SK-N-SH treated with all-trans-retinoic acid at 6 μM for 48 hours (cell line): ENCODE measurements around the gene GPHN.

Experiments used
- ARNTL ChIP-seq: fragments of 450-650 bp; formaldehyde crosslinking; IDR thresholded peaks from 2 replicates; pipeline ENCODE4 v1.5.0; 2020; ENCODE audit warnings: low read depth, mild to moderate bottlenecking, moderate library complexity, borderline replicate concordance
- BACH2 ChIP-seq: fragments of 250-450 bp; sonication (Bioruptor Pico); IDR thresholded peaks from 2 replicates; pipeline ENCODE4 v1.9.0; 2021; ENCODE audit warnings: mild to moderate bottlenecking, borderline replicate concordance
- CSRNP3 ChIP-seq: fragments of 250-450 bp; sonication (Bioruptor Pico); IDR thresholded peaks from 2 replicates; pipeline ENCODE4 v1.5.1; 2021; ENCODE audit warnings: mild to moderate bottlenecking, moderate library complexity
- ESRRG ChIP-seq: fragments of 250-450 bp; sonication (Bioruptor Pico); IDR thresholded peaks from 2 replicates; pipeline ENCODE4 v1.6.1; 2021; ENCODE audit warnings: mild to moderate bottlenecking
- ISL1 ChIP-seq: fragments of 250-450 bp; sonication (Bioruptor Pico); IDR thresholded peaks from 2 replicates; pipeline ENCODE4 v2.1.2; 2022; ENCODE audit warnings: mild to moderate bottlenecking, moderate library complexity
- PATZ1 ChIP-seq: fragments of 250-450 bp; sonication (Bioruptor Pico); IDR thresholded peaks from 2 replicates; pipeline ENCODE4 v1.8.0; 2020; ENCODE audit warnings: mild to moderate bottlenecking, moderate library complexity, borderline replicate concordance
- SNAI2 ChIP-seq: fragments of 250-450 bp; sonication (Bioruptor Pico); IDR thresholded peaks from 2 replicates; pipeline ENCODE4 v1.5.0; 2020; ENCODE audit warnings: mild to moderate bottlenecking, moderate library complexity
- TOX ChIP-seq: fragments of 250-450 bp; sonication (Bioruptor Pico); IDR thresholded peaks from 2 replicates; pipeline ENCODE4 v1.8.0; 2021; ENCODE audit warnings: mild to moderate bottlenecking, moderate library complexity, borderline replicate concordance
- ZC3H10 ChIP-seq: fragments of 250-450 bp; sonication (Bioruptor Pico); IDR thresholded peaks from 2 replicates; pipeline ENCODE4 v1.5.1; 2021; ENCODE audit warnings: mild to moderate bottlenecking, moderate library complexity
- ZFP30 ChIP-seq: fragments of 450-650 bp; formaldehyde crosslinking; IDR thresholded peaks from 2 replicates; pipeline ENCODE4 v1.5.0; 2022; ENCODE audit warnings: mild to moderate bottlenecking, moderate library complexity

GRCh38 chr14:66965831-66966230 is 457.9 kb downstream of the GPHN start:
- TF ChIP-seq ZFP30 (no peak), PATZ1 (CRISPR knock-in tag) (no peak), ISL1 (CRISPR knock-in tag) (peak; percentile 97), CSRNP3 (CRISPR knock-in tag) (no peak), SNAI2 (CRISPR knock-in tag) (no peak), BACH2 (CRISPR knock-in tag) (no peak), ZC3H10 (CRISPR knock-in tag) (peak; percentile 54; the same call in 1 of the 2 replicates), TOX (CRISPR knock-in tag) (no peak), ARNTL (CRISPR knock-in tag) (no peak), ESRRG (CRISPR knock-in tag) (no peak)
